Smooth muscle cell (in vitro differentiated cells): ENCODE measurements around the gene RPL3. TPM values are rescaled to one million over a fixed set of nuclear protein-coding genes. Genes with fewer than 3 reads are reported as not detected.

Experiments
- DNase-seq: peaks from one replicate; lab custom pipeline; 2025; ENCODE audit not compliant: unreplicated experiment; lab: John Stamatoyannopoulos, UW
- H2AFZ ChIP-seq: fragments of 200-600 bp; sonication (generic); 2 replicates; pipeline ENCODE4 v1.6.0; 2016; ENCODE audit warnings: antibody characterized with exemption, low read depth, mild to moderate bottlenecking
- H3F3A ChIP-seq: fragments of 200-600 bp; sonication (generic); 2 replicates; pipeline ENCODE4 v1.6.0; 2017; ENCODE audit warnings: antibody characterized with exemption, low read depth
- H3K27ac ChIP-seq: fragments of 200-600 bp; sonication (generic); 2 replicates; pipeline ENCODE4 v1.5.1; 2016; ENCODE audit warnings: low read depth, mild to moderate bottlenecking
- H3K27me3 ChIP-seq: fragments of 200-600 bp; sonication (generic); 2 replicates; pipeline ENCODE4 v1.6.1; 2016; ENCODE audit warnings: low read depth, mild to moderate bottlenecking
- H3K36me3 ChIP-seq: fragments of 200-600 bp; sonication (generic); 2 replicates; pipeline ENCODE4 v1.5.1; 2016; ENCODE audit warnings: low read depth
- H3K4me1 ChIP-seq: fragments of 200-600 bp; sonication (generic); 2 replicates; pipeline ENCODE4 v1.5.1; 2016; ENCODE audit warnings: low read depth
- H3K4me2 ChIP-seq: fragments of 200-600 bp; sonication (generic); 2 replicates; pipeline ENCODE4 v1.6.0; 2016; ENCODE audit warnings: mild to moderate bottlenecking
- H3K4me3 ChIP-seq: fragments of 200-600 bp; sonication (generic); 2 replicates; pipeline ENCODE4 v1.5.1; 2016; ENCODE audit warnings: mild to moderate bottlenecking
- H3K79me2 ChIP-seq: fragments of 200-600 bp; sonication (generic); 2 replicates; pipeline ENCODE4 v1.6.0; 2016; ENCODE audit warnings: low read depth, mild to moderate bottlenecking
- H3K9ac ChIP-seq: fragments of 200-600 bp; sonication (generic); 2 replicates; pipeline ENCODE4 v1.6.0; 2016; ENCODE audit warnings: low read depth
- H3K9me3 ChIP-seq: fragments of 200-600 bp; sonication (generic); replicated peaks from 2 replicates; pipeline ENCODE4 v1.5.1; 2016; ENCODE audit warnings: low read depth
- H4K20me1 ChIP-seq: fragments of 200-600 bp; sonication (generic); 2 replicates; pipeline ENCODE4 v1.6.0; 2016; ENCODE audit warnings: low read depth
- CTCF ChIP-seq: fragments of 200-600 bp; sonication (generic); IDR thresholded peaks from 2 replicates; pipeline ENCODE4 v1.5.1; 2017; ENCODE audit warnings: borderline replicate concordance, mild to moderate bottlenecking, antibody characterized with exemption; ENCODE audit not compliant: insufficient read depth, poor library complexity, severe bottlenecking
- WGBS: methylation state at CpG from one replicate; pipeline ENCODE4 v1.1.7; 2016; ENCODE audit warnings: low lambda C conversion rate; 5-methylcytosine and 5-hydroxymethylcytosine counted together
- polyA plus RNA-seq: library from polyadenylated mRNA; unstranded; fragments of >200 nt; fragmentation: Nextera tagmentation; extraction: Ambion mirVana; gene quantifications from 2 replicates; pipeline ENCODE4 v1.2.1, GENCODE V29; 2016
- total RNA-seq: library from RNA; depleted of rRNA; stranded (reverse); fragments of >200 nt; gene quantifications from 2 replicates; pipeline ENCODE4 v1.2.3, GENCODE V29; 2014

RPL3 gene
- total and polyA plus RNA-seq, 2 experiments from 2014 or later = 717 to 1,022 TPM

- 65% methylated on average over 18 of the region's 18 CpGs for WGBS
- H3K9me3 ChIP-seq = no peaks in the 10 kb centered on the region
- peak; percentile 29 for TF ChIP-seq CTCF
- peak overlapping the region; percentile 79 for H3K27ac ChIP-seq
- H3K4me2 ChIP-seq = peak overlapping the region; percentile 47
- no peaks in the 10 kb centered on the region for H3K4me1 ChIP-seq
- H3K79me2 ChIP-seq = peaks cover 10% of the 10 kb centered on the region
- H2AFZ ChIP-seq = no peak overlapping the region
- H3K9ac ChIP-seq = peak overlapping the region; percentile 7
- no peak for DNase-seq
- H3F3A ChIP-seq = peaks cover 53% of the 10 kb centered on the region
- H3K27me3 ChIP-seq = no peaks in the 10 kb centered on the region
- peaks cover 60% of the 10 kb centered on the region for H4K20me1 ChIP-seq
- H3K36me3 ChIP-seq = peaks cover 7% of the 10 kb centered on the region
- H3K4me3 ChIP-seq = no peak overlapping the region
Observed at GRCh38 chr22:39309364-39309861, 10.0 kb downstream of the RPL3 start.

DNA sequence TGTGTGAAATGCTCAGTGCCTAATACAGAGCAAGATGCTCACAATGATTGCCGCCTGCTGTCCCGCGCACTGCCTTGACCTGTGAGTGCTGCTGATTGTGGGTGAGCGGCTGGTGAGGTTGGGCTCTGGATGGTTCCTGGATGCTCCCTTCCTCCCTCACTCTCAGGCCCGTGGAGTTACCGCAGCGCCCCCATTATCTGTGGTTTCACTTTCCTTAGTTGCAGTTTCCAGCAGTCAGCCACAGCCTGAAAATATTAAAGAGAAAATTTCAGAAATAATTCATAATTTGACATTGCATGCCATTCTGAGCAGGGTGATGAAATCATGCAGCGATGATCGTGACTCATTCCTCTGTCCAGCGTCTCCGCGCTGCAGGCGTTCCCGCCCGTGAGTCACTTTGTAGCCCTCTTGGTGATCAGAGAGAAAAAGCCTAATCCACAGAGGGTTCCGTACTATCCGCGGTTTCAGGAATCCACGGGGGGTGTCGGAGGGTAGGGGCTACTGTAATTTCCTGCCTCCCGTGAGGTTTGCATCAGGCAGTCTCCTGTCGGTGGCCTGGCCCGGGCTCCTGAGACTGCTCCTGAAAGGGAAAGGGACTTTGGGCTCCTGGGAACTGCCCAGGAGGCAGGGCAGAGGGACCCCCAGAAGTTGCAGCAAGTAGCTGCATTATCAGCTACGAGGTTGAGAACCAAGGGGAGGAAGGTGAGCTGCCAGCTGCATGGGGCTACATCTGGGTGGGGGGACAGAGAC lies 10.6 kb downstream of the RPL3 start:
- H3K27ac ChIP-seq = peak overlapping the region; percentile 79
- TF ChIP-seq CTCF = no peak
- peak overlapping the region; percentile 39 for H3K9ac ChIP-seq
- H3K27me3 ChIP-seq = no peaks in the 10 kb centered on the region
- no peaks in the 10 kb centered on the region for H3K4me1 ChIP-seq
- H3F3A ChIP-seq = peaks cover 47% of the 10 kb centered on the region
- no peaks in the 10 kb centered on the region for H3K9me3 ChIP-seq
- H2AFZ ChIP-seq = no peak overlapping the region
- H4K20me1 ChIP-seq = peaks cover 54% of the 10 kb centered on the region
- H3K36me3 ChIP-seq = peaks cover 7% of the 10 kb centered on the region
- peaks cover 4% of the 10 kb centered on the region for H3K79me2 ChIP-seq
- peak overlapping the region; percentile 48 for H3K4me2 ChIP-seq
- WGBS = 19% methylated on average over 24 of the region's 24 CpGs
- DNase-seq = peak; percentile 42
- H3K4me3 ChIP-seq = no peak overlapping the region

DNA sequence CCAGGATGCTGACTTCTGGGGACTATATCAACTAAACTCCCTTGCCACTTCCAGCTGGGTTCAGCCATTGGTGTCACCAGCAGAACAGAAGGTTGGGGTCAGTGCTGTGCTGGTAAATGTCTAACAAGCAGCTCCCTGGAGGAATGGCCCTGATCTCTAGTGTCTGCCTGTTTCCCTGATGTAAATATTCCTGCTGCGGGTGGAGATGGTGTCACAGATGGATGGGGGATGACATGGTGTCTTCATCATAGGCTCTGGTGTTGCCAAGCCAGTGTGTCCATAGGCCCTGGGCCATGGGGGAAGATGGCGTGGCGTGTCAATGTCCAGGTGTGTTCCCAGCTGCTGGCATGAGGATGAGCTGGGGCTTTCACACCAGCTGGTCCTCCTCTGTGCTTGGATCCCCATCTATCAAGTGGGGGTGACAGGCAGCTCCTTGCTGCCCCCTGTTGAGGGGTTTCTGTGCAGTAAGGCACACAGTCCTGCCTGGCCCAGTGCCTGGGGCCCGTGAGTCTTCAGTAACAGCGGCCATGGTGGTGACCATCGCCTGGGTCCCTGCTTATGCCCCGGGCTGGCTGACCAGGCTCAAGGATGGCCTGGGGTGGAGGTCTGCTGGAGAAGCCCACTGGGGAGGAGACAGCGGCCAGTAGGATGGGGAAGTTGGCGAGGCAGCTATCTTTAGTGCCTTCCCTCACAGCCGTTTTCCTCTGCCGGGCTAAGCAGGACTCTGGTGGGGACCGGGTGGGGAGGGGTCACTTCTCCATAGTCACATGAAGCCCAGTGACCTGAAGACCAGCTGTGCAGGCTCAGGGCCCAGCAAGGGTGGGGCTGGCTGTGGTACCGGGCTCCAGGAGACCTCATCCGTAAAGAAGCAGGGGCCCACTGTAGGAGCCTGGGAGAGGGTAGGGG lies 12.7 kb downstream of the RPL3 start:
- no peaks in the 10 kb centered on the region for H3K4me1 ChIP-seq
- H3K9ac ChIP-seq = no peak overlapping the region
- no peak overlapping the region for H3K27ac ChIP-seq
- no peaks in the 10 kb centered on the region for H3K9me3 ChIP-seq
- no peaks in the 10 kb centered on the region for H3K79me2 ChIP-seq
- H3F3A ChIP-seq = peaks cover 26% of the 10 kb centered on the region
- H3K27me3 ChIP-seq = no peaks in the 10 kb centered on the region
- H4K20me1 ChIP-seq = peaks cover 33% of the 10 kb centered on the region
- H3K36me3 ChIP-seq = no peaks in the 10 kb centered on the region
- WGBS = 95% methylated on average over 14 of the region's 14 CpGs
- peak; percentile 8 for TF ChIP-seq CTCF
- H3K4me2 ChIP-seq = no peak overlapping the region
- H2AFZ ChIP-seq = no peak overlapping the region
- no peak for DNase-seq
- no peak overlapping the region for H3K4me3 ChIP-seq
